SK-N-SH treated with all-trans-retinoic acid at 6 μM for 48 hours (cell line): ENCODE data around the gene DTWD1.

Source experiments
- ISL1 ChIP-seq: fragments of 250-450 bp; sonication (Bioruptor Pico); IDR thresholded peaks from 2 replicates; pipeline ENCODE4 v2.1.2; 2022; ENCODE audit warnings: mild to moderate bottlenecking, moderate library complexity
- PATZ1 ChIP-seq: fragments of 250-450 bp; sonication (Bioruptor Pico); IDR thresholded peaks from 2 replicates; pipeline ENCODE4 v1.8.0; 2020; ENCODE audit warnings: mild to moderate bottlenecking, moderate library complexity, borderline replicate concordance
- PPARA ChIP-seq: fragments of 250-450 bp; sonication (Bioruptor Pico); IDR thresholded peaks from 2 replicates; pipeline ENCODE4 v1.5.0; 2020; ENCODE audit warnings: mild to moderate bottlenecking, borderline replicate concordance
- ZNF565 ChIP-seq: fragments of 450-650 bp; formaldehyde crosslinking; conservative IDR thresholded peaks from 2 replicates; pipeline ENCODE4 v1.5.0; 2020; ENCODE audit warnings: low read depth, mild to moderate bottlenecking, moderate library complexity
- ZNF70 ChIP-seq: fragments of 450-650 bp; formaldehyde crosslinking; IDR thresholded peaks from 2 replicates; pipeline ENCODE4 v1.5.0; 2020; ENCODE audit warnings: mild to moderate bottlenecking, moderate library complexity
- TF ChIP-seq, protein P1 (sequence below): fragments of 250-450 bp; sonication (Bioruptor Pico); IDR thresholded peaks from 2 replicates; pipeline ENCODE4 v1.5.1; 2021; ENCODE audit warnings: mild to moderate bottlenecking, moderate library complexity

DNA sequence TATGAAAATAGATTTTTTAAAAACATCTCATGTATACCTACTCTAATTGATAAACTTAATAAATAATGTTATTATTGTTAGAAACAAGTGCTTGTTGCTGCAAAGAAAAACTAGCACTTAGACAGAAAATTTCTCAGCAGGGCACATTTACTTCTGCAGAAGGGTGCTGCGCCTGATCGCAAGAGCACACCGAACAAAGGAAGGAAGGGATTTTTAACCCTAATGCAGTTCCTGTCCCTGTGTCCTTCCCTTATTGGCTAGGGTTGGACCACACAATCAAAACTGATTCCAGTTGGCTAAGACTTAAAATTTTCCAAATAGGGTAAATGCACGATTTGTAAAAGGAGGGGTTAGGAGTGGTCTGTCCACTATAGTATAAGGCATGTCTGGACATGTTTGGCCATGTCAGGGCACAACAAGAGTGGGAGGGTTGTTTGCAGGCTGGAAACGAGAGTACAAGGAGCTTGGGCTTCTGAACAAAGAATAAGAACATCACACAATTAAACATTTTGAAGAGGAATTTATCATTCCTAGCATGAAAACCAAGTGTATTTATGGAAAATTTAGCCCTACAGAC is 4.7 kb downstream of the DTWD1 start:
- no peak for TF ChIP-seq ZNF565 (CRISPR knock-in tag)
- no peak for TF ChIP-seq PPARA (CRISPR knock-in tag)
- no peak for TF ChIP-seq PATZ1
- TF ChIP-seq, protein P1, sequence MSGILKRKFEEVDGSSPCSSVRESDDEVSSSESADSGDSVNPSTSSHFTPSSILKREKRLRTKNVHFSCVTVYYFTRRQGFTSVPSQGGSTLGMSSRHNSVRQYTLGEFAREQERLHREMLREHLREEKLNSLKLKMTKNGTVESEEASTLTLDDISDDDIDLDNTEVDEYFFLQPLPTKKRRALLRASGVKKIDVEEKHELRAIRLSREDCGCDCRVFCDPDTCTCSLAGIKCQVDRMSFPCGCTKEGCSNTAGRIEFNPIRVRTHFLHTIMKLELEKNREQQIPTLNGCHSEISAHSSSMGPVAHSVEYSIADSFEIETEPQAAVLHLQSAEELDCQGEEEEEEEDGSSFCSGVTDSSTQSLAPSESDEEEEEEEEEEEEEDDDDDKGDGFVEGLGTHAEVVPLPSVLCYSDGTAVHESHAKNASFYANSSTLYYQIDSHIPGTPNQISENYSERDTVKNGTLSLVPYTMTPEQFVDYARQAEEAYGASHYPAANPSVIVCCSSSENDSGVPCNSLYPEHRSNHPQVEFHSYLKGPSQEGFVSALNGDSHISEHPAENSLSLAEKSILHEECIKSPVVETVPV (CRISPR knock-in tag), result no peak
- TF ChIP-seq ZNF70 (CRISPR knock-in tag), result no peak
- no peak for TF ChIP-seq ISL1 (CRISPR knock-in tag)
